Right atrium auricular region (tissue), 2 donors: ENCODE data around the gene RAB17. TPM values are rescaled to one million over a fixed set of nuclear protein-coding genes. Genes with fewer than 3 reads are reported as not detected.
A peak's percentile ranks its signal among the peaks of the same experiment; 100 is the strongest.

Experiments
- DNase-seq: peaks from one replicate; pipeline ENCODE4 v3.0.0-alpha.2; 2019; ENCODE audit warnings: low spot score
- H3K27ac ChIP-seq, 2 donors: fragments of 200-600 bp; sonication (generic); 1 replicate in 1 of 2; 2 replicates in 1 of 2; pipeline ENCODE4 v1.5.1; 2016 to 2019
- H3K27me3 ChIP-seq, 2 donors: fragments of 200-600 bp; sonication (generic); one replicate each; pipeline versions ENCODE4 v1.5.1 to v1.6.0; 2017 to 2019
- H3K36me3 ChIP-seq: fragments of 200-600 bp; sonication (generic); one replicate; pipeline ENCODE4 v1.5.1; 2016
- H3K4me1 ChIP-seq, 2 donors: fragments of 200-600 bp; sonication (generic); one replicate each; pipeline versions ENCODE4 v1.5.1 to v1.6.0; 2017 to 2019
- H3K4me3 ChIP-seq, 2 donors: fragments of 200-600 bp; sonication (generic); 1 replicate in 1 of 2; 2 replicates in 1 of 2; pipeline ENCODE4 v1.5.1; 2017 to 2019; ENCODE audit warnings: mild to moderate bottlenecking in 1 of 2, moderate library complexity in 1 of 2
- H3K9me3 ChIP-seq, 2 donors: fragments of 200-600 bp; sonication (generic); one replicate each; pipeline ENCODE4 v1.5.1; 2019
- CTCF ChIP-seq, 2 donors: fragments of 200-600 bp; sonication (generic); IDR thresholded peaks; one replicate each; pipeline ENCODE4 v1.5.1; 2019; ENCODE audit warnings: antibody characterized with exemption in 2 of 2
- total RNA-seq, 2 donors: library from RNA; depleted of rRNA; stranded (reverse); fragments of >200 nt; gene quantifications; one replicate each; pipeline ENCODE4 v1.1.0, GENCODE V29; 2016

RAB17 gene
- total RNA-seq, 2 donors from 2014 or later = 1.0 to 4.5 TPM

- Histone ChIP-seq H3K27ac (peak overlapping the region; percentile 89 to 91), H3K36me3 (no peaks in the 10 kb centered on the region), H3K4me3 (no peak overlapping the region), H3K27me3 (no peaks in the 10 kb centered on the region), H3K4me1 (peaks cover 0 to 44% of the 10 kb centered on the region in 2 donors), H3K9me3 (no peaks in the 10 kb centered on the region)
- TF ChIP-seq CTCF (IDR thresholded peaks at IDR 0.05) = no peak
- DNase-seq = no peak
Observed at GRCh38 chr2:237625777-237626176, 35.2 kb upstream of the RAB17 start.

- no peak for TF ChIP-seq CTCF (IDR thresholded peaks at IDR 0.05)
- H3K36me3 ChIP-seq = no peaks in the 10 kb centered on the region
- no peak overlapping the region for H3K4me3 ChIP-seq
- peaks cover 0 to 39% of the 10 kb centered on the region in 2 donors for H3K4me1 ChIP-seq
- DNase-seq = no peak
- H3K9me3 ChIP-seq = no peaks in the 10 kb centered on the region
- no peaks in the 10 kb centered on the region for H3K27me3 ChIP-seq
- H3K27ac ChIP-seq = peak overlapping the region; percentile 89 to 91
Observed at GRCh38 chr2:237625216-237625705, 34.7 kb upstream of the RAB17 start.

GRCh38 chr2:237624565-237624964, 34.0 kb upstream of the RAB17 start:
- no peak overlapping the region for H3K4me3 ChIP-seq
- H3K27me3 ChIP-seq = no peaks in the 10 kb centered on the region
- peak overlapping the region; percentile 4 to 91 for H3K27ac ChIP-seq
- no peak for TF ChIP-seq CTCF (IDR thresholded peaks at IDR 0.05)
- H3K4me1 ChIP-seq = peaks cover 0 to 32% of the 10 kb centered on the region in 2 donors
- H3K36me3 ChIP-seq = no peaks in the 10 kb centered on the region
- DNase-seq = no peak
- no peaks in the 10 kb centered on the region for H3K9me3 ChIP-seq

GRCh38 chr2:237623428-237624403, 33.2 kb upstream of the RAB17 start:
- Histone ChIP-seq H3K4me1 (peaks cover 0 to 25% of the 10 kb centered on the region in 2 donors), H3K36me3 (no peaks in the 10 kb centered on the region), H3K27me3 (no peaks in the 10 kb centered on the region), H3K4me3 (no peak overlapping the region), H3K27ac (peak overlapping the region in 1 of 2 donors; percentile 10), H3K9me3 (no peaks in the 10 kb centered on the region)
- TF ChIP-seq CTCF (IDR thresholded peaks at IDR 0.05) = no peak
- no peak for DNase-seq

- Histone ChIP-seq H3K27me3 (no peaks in the 10 kb centered on the region), H3K36me3 (no peaks in the 10 kb centered on the region), H3K4me3 (no peak overlapping the region), H3K27ac (no peak overlapping the region), H3K9me3 (no peaks in the 10 kb centered on the region), H3K4me1 (peaks cover 0 to 44% of the 10 kb centered on the region in 2 donors)
- DNase-seq = no peak
- no peak for TF ChIP-seq CTCF (IDR thresholded peaks at IDR 0.05)
Observed at GRCh38 chr2:237618449-237618848, 27.9 kb upstream of the RAB17 start.
